GM12875 (cell line): ENCODE measurements around the gene POLRMT.

Experiments
- H3K4me3 ChIP-seq: one replicate; pipeline ENCODE4 v1.5.1; 2011; ENCODE audit warnings: low read depth, low read length, control low read depth
- TF ChIP-seq, protein P1 (sequence below): IDR thresholded peaks from 2 replicates; pipeline ENCODE4 v1.5.1; 2011; ENCODE audit warnings: low read depth, mild to moderate bottlenecking, control low read depth, inconsistent platforms, low read length, moderate library complexity, borderline replicate concordance; ENCODE audit not compliant: insufficient read depth

POLRMT gene

GRCh38 chr19:583968-584239 lies 49.4 kb downstream of the POLRMT start:
- no peak overlapping the region for H3K4me3 ChIP-seq
- TF ChIP-seq, protein P1, sequence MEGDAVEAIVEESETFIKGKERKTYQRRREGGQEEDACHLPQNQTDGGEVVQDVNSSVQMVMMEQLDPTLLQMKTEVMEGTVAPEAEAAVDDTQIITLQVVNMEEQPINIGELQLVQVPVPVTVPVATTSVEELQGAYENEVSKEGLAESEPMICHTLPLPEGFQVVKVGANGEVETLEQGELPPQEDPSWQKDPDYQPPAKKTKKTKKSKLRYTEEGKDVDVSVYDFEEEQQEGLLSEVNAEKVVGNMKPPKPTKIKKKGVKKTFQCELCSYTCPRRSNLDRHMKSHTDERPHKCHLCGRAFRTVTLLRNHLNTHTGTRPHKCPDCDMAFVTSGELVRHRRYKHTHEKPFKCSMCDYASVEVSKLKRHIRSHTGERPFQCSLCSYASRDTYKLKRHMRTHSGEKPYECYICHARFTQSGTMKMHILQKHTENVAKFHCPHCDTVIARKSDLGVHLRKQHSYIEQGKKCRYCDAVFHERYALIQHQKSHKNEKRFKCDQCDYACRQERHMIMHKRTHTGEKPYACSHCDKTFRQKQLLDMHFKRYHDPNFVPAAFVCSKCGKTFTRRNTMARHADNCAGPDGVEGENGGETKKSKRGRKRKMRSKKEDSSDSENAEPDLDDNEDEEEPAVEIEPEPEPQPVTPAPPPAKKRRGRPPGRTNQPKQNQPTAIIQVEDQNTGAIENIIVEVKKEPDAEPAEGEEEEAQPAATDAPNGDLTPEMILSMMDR: no peak

- H3K4me3 ChIP-seq: no peak overlapping the region
- TF ChIP-seq, protein P1: no peak
Observed at GRCh38 chr19:583198-583967, 50.0 kb downstream of the POLRMT start.

DNA sequence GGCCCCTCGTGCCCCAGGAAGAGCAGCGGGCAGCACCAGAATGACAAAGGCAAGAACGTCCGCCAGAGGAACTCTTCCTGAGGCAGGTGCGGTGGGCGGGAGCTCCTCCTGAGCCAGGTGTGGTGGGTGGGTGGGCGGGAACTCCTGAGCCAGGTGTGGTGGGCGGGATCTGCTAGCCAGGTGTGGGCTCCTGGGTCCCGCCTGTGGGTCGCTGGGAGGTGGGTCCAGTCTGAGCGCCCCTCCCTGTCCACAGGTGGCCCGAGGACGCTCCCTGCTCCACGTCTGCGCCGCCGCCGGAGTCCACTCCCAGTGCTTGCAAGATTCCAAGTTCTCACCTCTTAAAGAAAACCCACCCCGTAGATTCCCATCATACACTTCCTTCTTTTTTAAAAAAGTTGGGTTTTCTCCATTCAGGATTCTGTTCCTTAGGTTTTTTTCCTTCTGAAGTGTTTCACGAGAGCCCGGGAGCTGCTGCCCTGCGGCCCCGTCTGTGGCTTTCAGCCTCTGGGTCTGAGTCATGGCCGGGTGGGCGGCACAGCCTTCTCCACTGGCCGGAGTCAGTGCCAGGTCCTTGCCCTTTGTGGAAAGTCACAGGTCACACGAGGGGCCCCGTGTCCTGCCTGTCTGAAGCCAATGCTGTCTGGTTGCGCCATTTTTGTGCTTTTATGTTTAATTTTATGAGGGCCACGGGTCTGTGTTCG lies 50.7 kb downstream of the POLRMT start:
- TF ChIP-seq, protein P1: no peak

GRCh38 chr19:581399-582111 lies 51.8 kb downstream of the POLRMT start:
- TF ChIP-seq, protein P1: no peak
- H3K4me3 ChIP-seq: no peak overlapping the region

More for the DNA sequence above, 50.7 kb downstream of the POLRMT start:
- no peak overlapping the region for H3K4me3 ChIP-seq

DNA sequence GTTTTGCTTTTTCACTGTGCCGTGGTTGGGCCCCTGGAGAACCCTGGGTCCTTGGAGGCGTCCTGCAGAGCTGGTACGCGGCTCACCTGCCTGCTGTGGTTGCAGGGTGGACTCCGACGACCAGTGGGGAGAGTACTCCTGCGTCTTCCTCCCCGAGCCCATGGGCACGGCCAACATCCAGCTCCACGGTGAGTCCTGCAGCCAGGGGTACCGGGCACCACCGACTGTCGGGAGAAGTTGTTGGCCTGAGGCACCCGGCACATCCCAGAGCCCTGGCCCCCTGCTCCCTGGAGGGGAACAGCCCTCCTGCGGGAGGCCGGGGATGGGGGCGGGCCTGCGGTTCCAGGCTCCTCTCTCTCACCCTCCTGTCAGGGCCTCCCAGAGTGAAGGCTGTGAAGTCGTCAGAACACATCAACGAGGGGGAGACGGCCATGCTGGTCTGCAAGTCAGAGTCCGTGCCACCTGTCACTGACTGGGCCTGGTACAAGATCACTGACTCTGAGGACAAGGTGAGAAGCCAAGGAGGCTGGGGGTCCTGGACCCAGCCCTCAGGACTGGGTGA lies 53.0 kb downstream of the POLRMT start:
- TF ChIP-seq, protein P1: no peak
- no peak overlapping the region for H3K4me3 ChIP-seq

- no peak overlapping the region for H3K4me3 ChIP-seq
- TF ChIP-seq, protein P1: no peak
Observed at GRCh38 chr19:579842-580155, 53.5 kb downstream of the POLRMT start.
